Measurements from ENCODE around the gene PTRH1.

DNA sequence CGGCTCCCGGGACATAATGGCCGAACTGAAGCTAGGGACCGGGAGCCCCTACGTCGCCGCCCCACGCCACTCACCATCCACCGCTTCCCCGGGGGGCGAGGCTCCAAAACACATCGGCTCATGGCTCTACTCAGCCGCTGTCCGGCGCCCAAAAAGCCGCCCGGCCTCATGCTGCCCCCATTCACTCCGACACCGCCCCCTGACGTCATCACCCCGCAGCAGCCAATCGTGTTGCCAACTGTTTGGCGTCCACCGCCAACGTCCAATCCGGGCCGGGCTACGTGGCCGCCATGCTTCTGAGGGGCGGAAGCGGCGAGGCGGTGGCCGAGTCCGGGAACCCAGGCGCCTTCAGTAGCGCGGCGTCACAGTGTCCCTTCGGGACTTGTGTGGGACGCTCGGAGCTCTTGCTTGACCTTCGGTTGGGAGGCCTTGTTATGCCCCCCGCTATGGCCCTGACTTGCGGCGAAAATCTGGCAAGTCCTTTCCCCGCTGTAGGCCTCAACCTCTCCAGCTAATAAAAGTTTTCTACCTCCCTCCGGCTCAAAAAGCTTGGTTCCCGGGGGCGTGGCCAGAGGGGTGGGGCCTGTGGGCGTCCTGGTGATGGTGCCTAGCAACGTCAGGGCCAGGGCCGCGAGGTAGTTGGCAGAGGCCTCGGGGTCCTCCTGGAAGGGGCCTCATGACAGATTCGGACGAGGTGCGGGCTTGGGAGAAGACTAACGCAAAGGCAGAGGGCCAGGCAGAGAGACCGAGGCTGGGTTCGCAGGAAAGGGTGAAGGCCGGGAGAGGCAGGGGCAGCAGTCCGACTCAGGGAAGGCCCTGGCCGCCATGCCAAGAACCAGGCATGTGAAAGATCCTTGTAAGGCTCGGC, at the start of gene PTRH1, which contains the start of gene TTC16:
- TF ChIP-seq CTCF (IDR thresholded peaks at IDR 0.05) (no peak), ZFX (IDR thresholded peaks at IDR 0.05; ENCODE audit: borderline replicate concordance) (no peak)
